Stimulated activated CD4-positive, alpha-beta T cell treated with anti-CD3 and anti-CD28 coated beads, Interleukin-4, amount 100 ng/mL, for 24 hours (primary cell): ENCODE results near the gene TLK2.
A peak's percentile ranks its signal among the peaks of the same experiment; 100 is the strongest.
"Not testable (repeated sequence)": the region's sequence is repeated elsewhere in the genome, so short reads cannot be mapped to it uniquely, and the experiment has no call there.

Experiments
- DNase-seq: peaks from one replicate; pipeline ENCODE4 v3.0.0-alpha.2; 2020

Gene TLK2

DNA sequence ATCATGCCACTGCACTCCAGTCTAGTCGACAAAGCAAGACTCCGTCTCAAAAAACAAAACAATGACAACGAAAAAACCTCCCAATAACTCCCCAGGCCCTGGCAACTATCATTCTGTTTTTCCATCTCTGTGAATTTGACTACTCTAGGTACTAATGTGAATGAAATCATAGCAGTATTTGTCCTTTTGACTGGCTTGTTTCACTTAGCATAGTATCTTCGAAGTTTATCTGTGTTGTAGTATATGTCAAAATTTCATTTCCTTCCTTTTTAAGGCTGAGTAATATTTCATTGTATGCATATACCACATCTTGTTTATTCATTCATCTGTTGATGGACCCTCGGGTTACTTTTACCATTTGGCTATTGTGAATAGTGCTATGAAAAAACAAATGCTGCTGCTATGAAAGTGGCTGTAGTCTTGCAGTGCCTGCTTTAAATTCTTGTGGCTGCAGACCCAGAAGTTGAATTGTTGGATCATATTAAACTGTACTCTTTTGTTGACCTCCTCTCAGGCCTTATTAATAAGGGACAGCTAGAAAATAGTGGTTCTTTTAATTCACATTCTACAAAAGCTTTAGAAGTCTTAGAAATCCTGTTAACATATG lies 14.5 kb downstream of the TLK2 start:
- DNase-seq: not testable (repeated sequence)

DNA sequence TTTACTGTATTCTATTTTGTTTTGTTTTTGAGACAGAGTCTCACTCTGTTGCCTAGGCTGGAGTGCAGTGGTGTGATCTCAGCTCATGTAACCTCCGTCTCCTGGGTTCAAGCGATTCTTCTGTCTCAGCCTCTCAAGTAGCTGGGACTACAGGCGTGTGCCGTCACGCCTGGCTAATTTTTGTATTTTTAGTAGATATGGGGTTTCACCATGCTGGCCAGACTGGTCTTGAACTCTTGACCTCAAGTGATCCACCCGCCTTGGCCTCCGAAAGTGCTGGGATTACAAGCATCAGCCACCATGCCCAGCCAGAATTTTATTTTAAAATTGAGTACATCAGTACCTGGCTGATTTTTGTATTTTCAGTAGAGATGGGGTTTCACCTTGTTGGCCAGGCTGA lies 15.4 kb downstream of the TLK2 start:
- not testable (repeated sequence) for DNase-seq

DNA sequence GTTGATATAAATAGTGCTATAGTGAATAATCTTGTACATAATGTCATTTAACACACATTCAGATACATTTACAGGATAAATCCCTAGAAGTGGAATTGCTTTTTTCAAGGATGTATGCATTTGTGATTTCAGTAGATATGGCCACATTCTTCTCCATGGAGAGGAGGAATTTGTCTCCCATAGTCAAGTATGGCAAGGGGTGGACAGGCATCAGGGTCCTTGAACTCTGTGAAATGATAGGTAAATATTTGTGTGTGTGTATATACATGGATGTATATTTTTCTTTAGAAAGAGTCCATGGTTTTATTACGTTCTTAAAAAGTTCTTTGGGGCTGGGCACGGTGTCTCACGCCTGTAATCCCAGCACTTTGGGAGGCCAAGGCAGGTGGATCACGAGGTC lies 17.7 kb downstream of the TLK2 start:
- DNase-seq: not testable (repeated sequence)

DNA sequence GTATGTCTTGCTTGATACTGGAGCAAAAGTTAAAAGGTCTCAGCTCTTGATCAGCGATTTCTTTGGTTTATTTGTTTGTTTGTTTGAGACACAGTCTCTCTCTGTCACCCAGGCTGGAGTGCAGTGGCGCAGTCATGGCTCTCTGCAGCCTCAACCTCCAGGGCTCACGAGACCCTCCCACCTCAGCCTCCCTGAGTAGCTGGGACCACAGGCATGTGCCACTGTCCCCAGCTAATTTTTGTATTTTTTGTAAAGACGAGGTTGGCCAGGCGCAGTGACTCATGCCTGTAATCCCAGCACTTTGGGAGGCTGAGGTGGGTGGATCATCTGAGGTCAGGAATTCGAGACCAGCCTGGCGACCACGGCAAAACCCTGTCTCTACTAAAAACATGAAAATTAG lies 20.2 kb downstream of the TLK2 start:
- DNase-seq: not testable (repeated sequence)

DNA sequence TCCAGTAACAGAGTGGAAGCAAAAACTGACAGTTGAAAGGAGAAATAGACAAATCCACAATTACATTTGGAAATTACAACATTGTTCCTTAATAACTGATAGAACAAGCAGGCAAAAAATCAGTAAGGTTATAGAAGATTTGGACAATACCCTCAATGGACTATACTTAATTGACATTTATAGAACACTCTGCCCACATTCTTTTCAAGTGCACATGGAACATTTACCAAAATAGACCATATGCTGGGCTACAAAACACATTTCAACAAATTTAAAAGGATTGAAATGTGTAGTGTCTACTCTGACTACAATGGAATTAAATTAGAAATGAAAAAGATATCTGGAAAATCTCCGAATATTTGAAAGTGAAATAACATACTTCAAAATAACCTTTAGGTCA lies 21.8 kb downstream of the TLK2 start:
- not testable (repeated sequence) for DNase-seq

DNA sequence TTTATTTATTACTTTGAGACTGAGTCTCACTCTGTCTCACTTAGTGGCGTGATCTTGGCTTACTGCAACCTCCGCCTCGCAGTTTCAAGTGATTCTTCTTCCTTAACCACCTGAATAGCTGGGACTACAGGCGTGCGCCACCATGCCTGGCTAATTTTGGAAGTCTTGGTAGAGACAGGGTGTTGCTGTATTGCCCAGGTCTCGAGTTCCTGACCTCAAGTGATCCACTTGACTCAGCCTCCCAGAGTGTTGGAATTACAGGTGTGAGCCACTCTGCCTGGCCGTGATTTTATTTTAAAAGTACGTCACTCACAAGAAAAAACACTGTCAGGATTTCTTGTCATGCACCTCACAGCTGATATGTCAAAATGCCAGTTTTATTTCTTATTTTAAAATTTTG lies 26.2 kb downstream of the TLK2 start:
- DNase-seq: not testable (repeated sequence)

DNA sequence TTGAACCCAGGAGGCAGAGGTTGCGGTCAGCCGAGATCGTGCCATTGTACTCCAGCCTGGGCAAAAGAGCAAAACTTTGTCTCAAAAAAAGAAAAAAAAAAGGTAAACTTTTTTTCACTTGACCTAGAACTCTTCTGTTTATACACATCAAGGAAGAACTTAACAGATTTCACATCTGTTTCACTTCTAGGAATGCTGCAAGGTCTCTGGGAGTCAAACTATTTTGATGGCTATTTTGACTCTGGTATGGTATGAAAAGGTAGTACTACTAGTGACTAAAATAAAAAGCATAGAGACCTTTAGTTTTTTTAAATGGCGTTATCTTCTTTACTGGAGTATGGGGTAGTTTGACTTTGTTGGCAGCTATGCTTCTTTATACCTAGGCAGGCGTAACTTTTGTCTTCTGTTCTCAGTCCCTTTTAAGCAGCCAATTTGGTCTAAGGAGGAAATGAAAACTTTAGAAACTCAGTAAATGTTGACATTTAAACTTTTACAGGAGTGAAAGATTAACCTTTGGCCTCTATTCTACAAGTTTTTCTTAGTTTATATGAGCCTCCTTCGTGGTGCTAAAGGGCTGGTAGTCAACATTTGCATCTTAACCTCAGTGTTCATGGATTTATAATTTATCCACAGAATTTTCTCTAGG lies 28.7 kb downstream of the TLK2 start:
- DNase-seq: not testable (repeated sequence)

DNA sequence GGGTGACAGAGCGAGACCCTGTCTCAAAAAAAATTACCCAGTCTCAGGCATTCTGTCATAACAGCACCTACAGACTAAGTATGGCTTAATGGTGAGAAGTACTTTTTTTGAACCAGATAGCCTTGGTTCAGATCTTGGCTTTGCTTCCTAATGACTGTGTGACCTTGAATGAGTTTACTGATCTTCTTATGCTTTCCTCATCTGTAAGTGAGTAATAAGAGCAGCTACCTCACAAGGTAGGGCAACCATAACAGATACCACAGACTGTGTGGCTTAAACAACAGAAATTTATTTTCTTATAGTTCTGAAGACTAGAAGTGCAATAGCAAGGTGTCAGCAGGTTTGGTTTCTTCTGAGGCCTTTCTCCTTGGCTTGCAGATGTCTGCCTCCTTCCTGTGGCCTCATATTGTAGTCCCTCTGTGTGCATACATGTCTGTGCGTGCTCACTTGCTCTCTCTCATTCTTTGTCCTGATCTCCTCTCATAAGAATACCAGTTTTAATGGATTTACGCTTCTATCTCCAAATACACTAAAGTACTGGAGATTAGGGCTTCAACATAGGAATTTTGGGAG lies 31.7 kb downstream of the TLK2 start:
- not testable (repeated sequence) for DNase-seq

DNA sequence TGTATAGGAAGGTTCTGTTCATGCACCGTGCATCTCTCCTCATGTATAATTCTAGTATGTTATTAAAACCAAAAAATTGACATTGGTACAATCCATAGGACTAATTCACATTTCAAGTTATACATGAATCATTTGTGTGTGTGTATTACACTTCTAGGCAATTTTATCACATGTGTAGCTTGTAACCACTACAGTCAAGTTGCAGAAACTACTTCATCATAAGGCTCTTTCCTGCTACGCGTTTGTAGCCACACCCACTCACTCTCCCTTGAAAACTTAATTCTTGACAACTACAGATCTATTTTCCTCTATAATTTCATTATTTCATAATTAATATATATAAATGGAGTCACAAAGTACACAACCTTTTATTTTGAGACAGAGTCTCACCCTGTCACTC lies 32.4 kb downstream of the TLK2 start:
- DNase-seq: not testable (repeated sequence)

DNA sequence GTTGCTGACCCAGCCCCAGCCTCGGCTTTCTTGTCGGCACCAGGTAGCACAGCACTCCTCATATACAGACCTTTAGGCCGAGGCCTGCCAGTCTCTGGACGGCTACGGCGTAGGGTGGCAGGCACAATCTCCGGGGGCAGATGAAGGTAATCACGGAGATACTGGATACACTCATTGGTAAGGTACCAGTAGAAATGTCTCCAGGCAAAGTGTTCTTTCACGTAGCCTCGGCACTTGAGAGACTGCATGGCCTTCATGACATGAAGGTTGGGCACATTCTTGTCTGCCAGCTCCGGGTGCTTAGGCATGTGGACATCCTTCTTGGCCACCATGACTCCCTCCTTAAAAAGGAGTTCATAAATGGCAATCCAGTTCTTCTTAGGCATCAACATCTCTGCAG lies 37.8 kb downstream of the TLK2 start:
- DNase-seq: not testable (repeated sequence)

DNA sequence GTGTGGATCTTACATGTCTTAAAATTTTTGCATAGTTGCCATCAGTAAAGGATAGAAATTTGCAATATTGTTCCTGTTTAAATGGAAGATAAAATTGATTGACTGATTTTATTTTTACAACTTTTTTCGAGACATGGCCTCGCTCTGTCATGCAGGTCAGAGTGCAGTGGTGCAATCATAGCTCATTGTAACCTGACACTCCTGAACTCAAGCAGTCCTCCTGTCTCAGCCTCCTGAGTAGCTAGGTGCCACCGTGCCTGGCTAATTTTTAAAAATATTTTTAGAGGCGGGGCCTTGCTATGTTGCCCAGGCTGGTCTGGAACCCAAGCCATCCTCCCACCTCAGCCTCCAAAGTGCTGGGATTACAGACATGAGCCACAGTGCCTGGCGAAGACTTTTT lies 42.7 kb downstream of the TLK2 start:
- DNase-seq: not testable (repeated sequence)

DNA sequence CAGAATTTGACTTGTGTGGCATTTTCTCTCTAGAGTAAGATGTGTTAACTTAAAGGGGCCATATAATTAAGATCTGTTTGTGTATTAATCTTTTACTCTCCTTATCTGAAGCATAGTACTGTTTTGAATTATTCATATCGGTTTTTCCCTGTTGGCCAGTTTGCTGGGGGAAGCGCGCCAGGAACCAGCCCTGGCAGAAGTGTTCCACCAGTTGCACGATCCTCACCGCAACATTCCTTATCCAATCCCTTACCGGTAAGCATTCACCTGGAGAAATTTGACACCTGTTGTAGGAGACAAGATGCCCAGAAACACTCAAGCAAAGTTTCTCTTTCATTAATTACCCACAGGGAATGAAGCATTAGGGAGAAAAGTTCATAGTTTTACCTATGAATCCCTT lies 45.5 kb downstream of the TLK2 start:
- not testable (repeated sequence) for DNase-seq

DNA sequence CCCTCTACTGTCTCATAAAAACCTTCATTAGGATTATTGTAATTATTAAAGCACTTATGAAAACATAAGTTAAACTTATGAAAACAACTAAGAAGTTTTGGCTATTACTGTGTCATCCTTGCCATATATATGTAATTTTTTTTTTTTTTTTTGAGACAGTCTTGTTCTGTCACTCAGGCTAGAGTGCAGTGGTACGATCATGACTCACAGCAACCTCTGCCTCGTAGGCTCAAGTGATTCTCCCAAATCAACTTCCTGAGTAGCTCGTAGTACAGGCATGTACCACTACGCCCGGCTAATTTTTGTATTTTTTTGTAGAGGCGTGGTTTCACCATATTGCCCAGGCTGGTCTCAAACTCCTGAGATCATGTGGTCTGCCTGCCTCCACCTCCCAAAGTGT lies 46.7 kb downstream of the TLK2 start:
- DNase-seq: not testable (repeated sequence)

DNA sequence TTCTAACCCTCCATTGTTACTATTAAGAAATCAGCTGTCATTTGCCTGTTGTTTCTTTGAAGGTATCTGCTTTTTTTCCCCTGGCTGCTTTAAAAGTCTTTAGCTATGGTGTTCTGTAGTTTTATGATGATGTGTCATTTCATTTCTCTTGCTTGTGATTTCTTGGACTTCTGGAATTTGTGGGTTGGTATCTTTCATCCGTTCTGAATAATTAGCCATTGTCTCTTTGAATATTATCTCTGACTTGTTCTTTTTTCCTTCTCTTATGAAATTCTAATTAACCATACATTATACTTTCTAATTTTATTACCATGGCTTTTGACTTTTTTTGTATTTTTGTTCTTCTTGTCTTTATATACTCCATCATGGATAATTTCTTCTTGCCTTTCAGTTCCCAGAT lies 52.3 kb downstream of the TLK2 start:
- not testable (repeated sequence) for DNase-seq

DNA sequence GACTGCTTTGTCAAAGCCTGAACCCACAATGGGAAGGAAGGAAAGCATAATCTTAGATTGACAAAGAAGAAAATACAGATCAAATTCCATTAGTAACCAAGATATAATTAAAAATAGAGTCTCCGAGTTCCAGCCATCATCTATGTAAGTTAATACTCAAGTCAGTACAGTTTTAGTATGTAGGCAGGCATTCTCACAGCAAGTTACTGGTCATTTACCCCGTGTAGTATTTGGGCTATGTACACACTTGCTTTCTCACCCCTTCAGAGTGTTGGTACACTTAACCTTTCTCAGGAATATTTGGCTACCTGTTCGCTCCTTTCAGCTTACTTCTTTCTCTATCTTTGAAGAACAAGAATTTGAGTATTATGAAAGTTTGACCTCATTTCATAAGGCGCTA lies 57.9 kb downstream of the TLK2 start:
- not testable (repeated sequence) for DNase-seq

DNA sequence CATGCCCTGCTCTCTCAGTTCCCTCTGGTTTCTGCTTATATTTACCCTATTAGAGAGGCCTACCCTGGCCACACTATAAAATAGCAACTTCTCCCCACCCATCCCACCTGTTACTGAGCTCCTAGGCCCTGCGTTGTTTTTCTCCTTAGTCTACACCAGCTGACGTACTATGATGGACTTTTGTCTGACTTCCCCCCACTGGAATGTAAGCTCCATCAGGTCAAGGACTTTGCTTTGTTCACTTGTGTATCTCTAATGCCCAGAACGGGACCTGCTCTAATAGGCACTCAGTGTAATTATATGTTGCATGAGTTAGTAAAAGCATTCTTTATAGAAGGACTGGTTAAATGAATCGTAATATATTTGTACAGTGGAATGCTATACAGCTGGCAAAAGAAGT lies 62.4 kb downstream of the TLK2 start:
- DNase-seq: not testable (repeated sequence)

DNA sequence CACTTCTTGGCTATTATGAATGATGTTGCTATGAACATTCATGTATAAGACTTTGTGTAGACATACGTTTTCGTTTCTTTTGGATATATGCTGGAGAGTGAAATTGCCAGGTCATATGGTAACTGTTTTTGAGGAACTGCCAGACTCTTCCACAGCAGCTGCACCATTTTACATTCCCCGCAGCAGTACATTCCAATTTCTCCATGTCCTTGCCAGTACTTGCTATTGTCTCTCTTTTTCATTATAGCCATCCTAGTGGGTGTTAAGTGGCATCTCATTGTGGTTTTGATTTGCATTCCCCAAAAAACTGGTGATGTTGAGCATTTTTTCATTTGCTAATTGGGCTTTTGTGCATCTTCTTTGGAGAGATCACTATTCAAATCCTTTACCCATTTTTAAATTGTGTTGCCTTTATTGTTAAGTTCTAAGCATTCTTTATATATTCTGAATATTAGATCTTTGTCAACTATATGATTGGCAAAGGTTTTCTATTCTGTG lies 64.7 kb downstream of the TLK2 start:
- not testable (repeated sequence) for DNase-seq

DNA sequence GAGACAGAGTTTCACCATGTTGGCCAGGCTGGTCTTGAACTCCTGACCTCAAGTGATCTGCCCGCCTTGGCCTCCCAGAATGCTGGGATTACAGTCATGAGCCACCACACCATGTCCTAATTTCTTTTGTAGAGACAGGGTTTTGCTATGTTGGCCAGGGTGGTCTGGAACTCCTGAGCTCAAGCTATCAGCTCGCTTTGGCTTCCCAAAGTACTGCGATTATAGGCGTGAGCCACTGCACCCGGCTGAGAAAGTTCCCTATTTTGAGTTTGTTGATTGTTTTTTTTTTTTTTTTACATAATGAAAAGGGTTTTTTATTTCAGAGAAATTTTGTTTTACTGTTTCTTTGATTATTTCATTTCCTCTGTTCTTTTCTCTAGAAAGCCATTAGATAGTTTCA lies 67.4 kb downstream of the TLK2 start:
- not testable (repeated sequence) for DNase-seq

DNA sequence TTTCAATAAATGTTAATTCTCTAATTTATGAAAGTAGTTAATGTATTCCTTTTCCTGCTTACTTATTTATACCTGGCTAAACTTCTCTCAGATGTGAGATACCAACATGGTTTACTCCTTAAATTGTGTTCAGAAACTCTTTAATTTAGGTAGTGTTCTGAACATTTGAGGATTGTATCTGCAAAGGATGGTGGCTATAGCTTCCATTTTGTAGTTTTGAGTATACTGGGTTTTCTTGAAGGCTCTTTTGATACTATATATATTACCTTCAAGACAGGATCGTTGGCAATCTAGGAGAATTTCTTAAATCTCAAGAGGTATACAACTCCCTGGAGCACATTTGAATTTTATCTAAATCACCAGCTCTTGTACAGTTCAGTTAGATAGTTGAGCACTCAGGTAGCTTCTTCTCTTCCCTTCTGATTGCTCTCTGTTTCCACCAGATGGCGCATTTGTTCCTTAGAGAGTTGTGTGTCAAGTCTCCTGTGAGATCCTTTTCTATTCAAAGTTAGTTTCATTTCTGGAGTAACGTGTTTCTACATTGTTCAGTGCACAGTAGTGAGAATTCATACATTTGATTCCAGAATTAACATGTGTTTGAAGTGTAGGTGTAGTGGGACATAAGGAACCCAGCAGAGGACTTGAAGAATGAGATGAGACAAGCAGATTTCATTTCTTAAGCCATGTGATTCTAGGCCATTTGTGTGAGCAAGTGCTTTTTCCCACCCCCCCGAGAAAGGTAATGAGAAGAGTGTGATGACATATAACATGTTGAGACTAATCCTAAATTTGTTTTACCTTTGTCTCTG lies 74.4 kb downstream of the TLK2 start:
- DNase-seq: peak; percentile 53

DNA sequence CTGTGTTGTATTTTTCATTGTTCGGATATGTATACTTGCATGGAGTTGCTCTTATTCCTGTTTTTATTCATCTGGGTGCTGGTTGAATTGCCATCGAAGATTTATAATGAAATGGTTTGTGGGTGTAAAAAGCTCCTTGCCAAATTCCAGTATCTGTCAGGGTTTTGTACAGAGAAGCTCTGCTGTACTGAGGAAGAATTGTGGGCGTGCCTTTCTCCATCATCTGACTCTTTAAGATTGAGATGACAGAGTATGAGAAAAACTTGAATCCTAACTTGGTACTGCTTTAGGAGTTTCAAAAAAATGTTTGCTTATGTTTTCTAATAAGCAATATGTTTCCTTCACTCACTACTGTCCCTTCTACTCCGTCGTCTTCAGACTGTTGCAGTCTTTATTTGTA lies 78.9 kb downstream of the TLK2 start:
- DNase-seq: not testable (repeated sequence)

DNA sequence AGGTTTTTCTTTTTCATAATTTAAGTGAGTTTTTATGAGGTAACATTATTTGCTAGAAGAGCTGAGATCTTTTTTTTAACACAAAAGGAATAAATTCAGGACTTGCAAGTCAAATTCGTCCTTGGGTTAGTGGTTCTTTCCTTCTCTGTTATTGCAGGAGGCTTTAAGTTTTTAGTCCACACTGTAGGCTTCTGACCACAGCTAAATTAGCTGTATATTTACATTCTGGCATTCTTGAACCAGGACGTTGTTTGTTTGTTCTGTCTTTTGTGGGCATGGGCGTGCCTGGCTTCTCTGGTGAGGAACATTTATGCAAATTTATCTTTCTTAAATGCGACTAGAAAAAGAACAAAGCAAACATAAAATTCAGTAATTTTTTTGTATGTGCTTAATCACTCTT lies 80.3 kb downstream of the TLK2 start:
- not testable (repeated sequence) for DNase-seq

DNA sequence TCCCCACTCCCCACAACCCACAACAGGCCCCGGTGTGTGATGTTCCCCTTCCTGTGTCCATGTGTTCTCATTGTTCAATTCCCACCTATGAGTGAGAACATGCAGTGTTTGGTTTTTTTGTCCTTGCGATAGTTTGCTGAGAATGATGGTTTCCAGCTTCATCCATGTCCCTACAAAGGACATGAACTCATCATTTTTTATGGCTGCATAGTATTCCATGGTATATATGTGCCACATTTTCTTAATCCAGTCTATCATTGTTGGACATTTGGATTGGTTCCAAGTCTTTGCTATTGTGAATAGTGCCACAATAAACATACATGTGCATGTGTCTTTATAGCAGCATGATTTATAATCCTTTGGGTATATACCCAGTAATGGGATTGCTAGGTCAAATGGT lies 82.3 kb downstream of the TLK2 start:
- not testable (repeated sequence) for DNase-seq

DNA sequence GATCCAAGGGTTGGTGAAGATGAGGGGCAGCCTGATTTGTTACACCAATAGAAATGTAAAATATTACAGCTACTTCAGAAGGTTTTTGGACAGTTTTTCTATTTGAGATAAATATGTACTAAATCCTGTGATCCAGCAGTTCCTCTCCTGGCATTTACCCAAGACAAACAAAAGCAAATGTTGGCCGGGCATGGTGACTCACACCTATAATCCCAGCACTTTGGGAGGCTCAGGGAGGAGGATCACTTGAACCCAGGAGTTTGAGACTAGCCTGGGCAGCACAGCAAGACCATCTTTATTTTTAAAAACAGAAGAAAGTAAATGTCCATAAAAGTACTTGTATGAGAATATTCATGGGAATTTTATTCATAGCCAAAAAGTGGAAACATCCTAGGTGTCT lies 84.0 kb downstream of the TLK2 start:
- no peak for DNase-seq
